Measurements from ENCODE around the gene C5orf52. TPM values are rescaled to one million over a fixed set of nuclear protein-coding genes. Genes with fewer than 3 reads are reported as not detected.

The C5orf52 gene
- total RNA-seq (2021): not detected in 2 replicates
- long read RNA-seq: 0 reads

GRCh38 chr5:157670662-157671591 lies at the start of gene C5orf52:
Gene C5orf52, plus strand, starts transcription at chr5:157671533. Its CDS starts 82 bp downstream, at chr5:157671615.
- Histone ChIP-seq H2AK5ac (ENCODE audit: insufficient read length, low read length) (no peak within 1 kb of the TSS), H3K9me3 (ENCODE audit: control insufficient read depth, low read depth, low read length) (no peaks in the 10 kb centered on the region), H3T11ph (ENCODE audit: low read length) (no peak within 1 kb of the TSS), H3K14ac (ENCODE audit: insufficient read depth, low read length) (no peak within 1 kb of the TSS), H3K4me1 (ENCODE audit: insufficient read depth, low read length) (no peaks in the 10 kb centered on the region), H4K5ac (ENCODE audit: insufficient read length, low read depth, low read length) (no peak within 1 kb of the TSS), H3K27ac (ENCODE audit: insufficient read length, low read depth, low read length) (no peak within 1 kb of the TSS), H2BK15ac (ENCODE audit: low read depth, low read length) (no peak within 1 kb of the TSS), H2BK20ac (ENCODE audit: low read depth, low read length, poor library complexity, severe bottlenecking) (no peak within 1 kb of the TSS), H3K27me3 (ENCODE audit: insufficient read depth, low read length) (peaks cover 14% of the 10 kb centered on the region; the same call in 1 of the 2 replicates), H3K56ac (ENCODE audit: insufficient read length, low read depth, low read length) (no peak within 1 kb of the TSS), H3K9ac (ENCODE audit: extremely low read depth, insufficient read length, low read length) (no peak within 1 kb of the TSS), H4K91ac (ENCODE audit: insufficient read length, low read depth, low read length) (no peak within 1 kb of the TSS), H3K23ac (ENCODE audit: insufficient read length, low read depth, low read length) (no peak within 1 kb of the TSS), H2BK120ac (ENCODE audit: low read depth, low read length, poor library complexity, severe bottlenecking) (no peak within 1 kb of the TSS), H2BK12ac (ENCODE audit: insufficient read length, low read depth, low read length) (no peak within 1 kb of the TSS), H3K79me2 (ENCODE audit: insufficient read depth, low read length) (no peaks in the 10 kb centered on the region), H3K4me2 (ENCODE audit: insufficient read depth, insufficient read length, low read length) (peak within 1 kb of the TSS; percentile 48), H2AFZ (ENCODE audit: low read length) (no peak within 1 kb of the TSS), H2BK5ac (ENCODE audit: insufficient read length, low read length) (no peak within 1 kb of the TSS), H3K4ac (ENCODE audit: low read depth, low read length) (no peak within 1 kb of the TSS), H3K23me2 (ENCODE audit: insufficient read length, low read depth, low read length, poor library complexity, severe bottlenecking) (peaks cover 11% of the 10 kb centered on the region), H3K79me1 (ENCODE audit: insufficient read depth, low read depth, low read length, poor library complexity, severe bottlenecking) (no peaks in the 10 kb centered on the region), H4K20me1 (ENCODE audit: control insufficient read depth, insufficient read depth, insufficient read length) (no peaks in the 10 kb centered on the region), H3K18ac (ENCODE audit: insufficient read length, low read depth, low read length) (no peak within 1 kb of the TSS), H4K8ac (replicated peaks; ENCODE audit: insufficient read length, low read depth, low read length) (no peak within 1 kb of the TSS)
- Mint-ChIP-seq H3K4me3 (peak within 1 kb of the TSS; percentile 78 to 89), H3K4me1 (peaks cover 0 to 14% of the 10 kb centered on the region in 2 experiments; a peak in 2 of 4 replicates), H3K36me3 (ENCODE audit: insufficient read depth in 1 of 3, low read depth in 3 of 3) (peaks cover 2 to 9% (median 4%) of the 10 kb centered on the region in 3 experiments; a peak in 5 of 7 replicates), H3K9me3 (peaks cover 8% of the 10 kb centered on the region in 2 experiments; a peak in 4 of 5 replicates), H3K27ac (peak within 1 kb of the TSS in 1 of 3 experiments; percentile 46; a peak in 1 of 7 replicates), H3K27me3 (ENCODE audit: low read depth) (peaks cover 42% of the 10 kb centered on the region)
- DNase-seq: no peak
- WGBS (ENCODE audit: extremely low coverage, insufficient read length, low lambda C conversion rate): no CpG with 5 or more reads among the region's 59 CpGs
- no peak for TF ChIP-seq CTCF (conservative IDR thresholded peaks at IDR 0.05)

All from H9 (cell line).